ENCODE data around the gene AMMECR1. TPM values are rescaled to one million over a fixed set of nuclear protein-coding genes. Genes with fewer than 3 reads are reported as not detected.

AMMECR1 gene
- total and polyA plus RNA-seq, 2 of the 4 experiments (the other 2 are of a cell fraction), result 7.0 to 11.3 TPM

DNA sequence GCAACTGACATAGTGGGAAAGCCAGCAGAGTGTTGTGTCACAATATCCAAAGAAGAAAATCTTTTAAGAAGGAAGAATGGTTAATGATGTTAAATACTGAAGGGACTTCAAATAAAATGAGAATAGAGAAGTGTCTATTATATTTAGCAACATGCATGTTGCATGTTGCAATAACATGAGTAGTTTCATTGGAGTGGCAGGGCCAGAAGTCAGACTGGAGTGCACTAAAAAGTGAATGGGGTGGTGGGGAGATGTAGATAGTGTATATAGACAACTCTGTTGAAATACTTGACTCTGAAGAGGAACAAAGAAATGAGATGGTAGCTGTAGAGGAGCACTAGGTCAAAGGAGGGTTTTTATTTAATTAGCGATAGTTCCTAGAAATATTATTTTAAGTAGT is 9.5 kb upstream of the AMMECR1 start:
- no peaks in the 10 kb centered on the region for H3K4me1 ChIP-seq (ENCODE audit: control insufficient read depth, insufficient read depth, low read length)
- H3K23ac ChIP-seq (ENCODE audit: low read depth, low read length), result no peak overlapping the region
- no peak overlapping the region for H3K4me2 ChIP-seq (ENCODE audit: low read depth, low read length)
- no peak for ATAC-seq (ENCODE audit: low read depth)
- no peak overlapping the region for H4K91ac ChIP-seq (ENCODE audit: insufficient read depth, low read depth, low read length)
- dilution Hi-C loops (cut with HindIII; ENCODE audit: low sequenced_read_pairs, unreplicated experiment), result no loop called here
- no peak overlapping the region for H2BK15ac ChIP-seq (ENCODE audit: low read depth, low read length)
- no peaks in the 10 kb centered on the region for H3K27me3 ChIP-seq (ENCODE audit: control insufficient read depth, insufficient read depth, low read length)
- H3K9me3 ChIP-seq (ENCODE audit: control insufficient read depth, insufficient read depth, low read length), result peaks cover 3% of the 10 kb centered on the region; the same call in 1 of the 2 replicates
- H3K4me3 ChIP-seq (ENCODE audit: insufficient read depth, low read depth, low read length), result no peak overlapping the region
- H3K18ac ChIP-seq (ENCODE audit: low read depth, low read length), result no peak overlapping the region
- CTCF ChIA-PET, result no interaction called here
- no CpG with 5 or more reads among the region's 1 CpG for WGBS, 2 experiments (ENCODE audit: extremely low coverage in 2 of 2, insufficient read length in 1 of 2)
- no peak overlapping the region for H2AFZ ChIP-seq (replicated peaks; ENCODE audit: low read length, poor library complexity)
- H3K56ac ChIP-seq (ENCODE audit: extremely low read depth, insufficient read depth, low read length), result no peak overlapping the region
- POLR2A ChIA-PET (ENCODE audit: unreplicated experiment), result no interaction called here
- no TSS peak for BruUV-seq (replicated peaks)
- H3K9me1 ChIP-seq (ENCODE audit: insufficient read depth, low read length), result no peaks in the 10 kb centered on the region
- H4K8ac ChIP-seq (ENCODE audit: low read depth in 2 of 2, low read length in 2 of 2), result no peak overlapping the region
- H2BK5ac ChIP-seq (ENCODE audit: low read depth, low read length, poor library complexity, severe bottlenecking), result no peak overlapping the region
- TF ChIP-seq MXI1 (IDR thresholded peaks at IDR 0.05; ENCODE audit: borderline replicate concordance, low read depth, low read length), result no peak
- no peak for TF ChIP-seq POLR2A (IDR thresholded peaks at IDR 0.05; ENCODE audit: low read depth, low read length)
- TF ChIP-seq RFX5 (IDR thresholded peaks at IDR 0.05; ENCODE audit: low read depth, low read length), result no peak
- no peak for TF ChIP-seq USF2 (IDR thresholded peaks at IDR 0.05; ENCODE audit: low read depth, low read length)
- no peak for TF ChIP-seq SMC3 (IDR thresholded peaks at IDR 0.05; ENCODE audit: low read depth, low read length)
- TF ChIP-seq, protein P1, sequence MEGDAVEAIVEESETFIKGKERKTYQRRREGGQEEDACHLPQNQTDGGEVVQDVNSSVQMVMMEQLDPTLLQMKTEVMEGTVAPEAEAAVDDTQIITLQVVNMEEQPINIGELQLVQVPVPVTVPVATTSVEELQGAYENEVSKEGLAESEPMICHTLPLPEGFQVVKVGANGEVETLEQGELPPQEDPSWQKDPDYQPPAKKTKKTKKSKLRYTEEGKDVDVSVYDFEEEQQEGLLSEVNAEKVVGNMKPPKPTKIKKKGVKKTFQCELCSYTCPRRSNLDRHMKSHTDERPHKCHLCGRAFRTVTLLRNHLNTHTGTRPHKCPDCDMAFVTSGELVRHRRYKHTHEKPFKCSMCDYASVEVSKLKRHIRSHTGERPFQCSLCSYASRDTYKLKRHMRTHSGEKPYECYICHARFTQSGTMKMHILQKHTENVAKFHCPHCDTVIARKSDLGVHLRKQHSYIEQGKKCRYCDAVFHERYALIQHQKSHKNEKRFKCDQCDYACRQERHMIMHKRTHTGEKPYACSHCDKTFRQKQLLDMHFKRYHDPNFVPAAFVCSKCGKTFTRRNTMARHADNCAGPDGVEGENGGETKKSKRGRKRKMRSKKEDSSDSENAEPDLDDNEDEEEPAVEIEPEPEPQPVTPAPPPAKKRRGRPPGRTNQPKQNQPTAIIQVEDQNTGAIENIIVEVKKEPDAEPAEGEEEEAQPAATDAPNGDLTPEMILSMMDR (conservative IDR thresholded peaks at IDR 0.05; ENCODE audit: low read depth, low read length), result no peak
- no peak for TF ChIP-seq MAFK (IDR thresholded peaks at IDR 0.05; ENCODE audit: low read depth, low read length)
- no peak for TF ChIP-seq BHLHE40 (IDR thresholded peaks at IDR 0.05; ENCODE audit: low read depth, low read length)
- TF ChIP-seq RCOR1 (IDR thresholded peaks at IDR 0.05; ENCODE audit: insufficient replicate concordance, low read length), result no peak
- TF ChIP-seq NFE2L2 (IDR thresholded peaks at IDR 0.05; ENCODE audit: low read depth, low read length), result no peak
- no peak for TF ChIP-seq CEBPB (IDR thresholded peaks at IDR 0.05; ENCODE audit: low read depth, low read length)
- TF ChIP-seq CHD1 (IDR thresholded peaks at IDR 0.05; ENCODE audit: low read depth, low read length), result no peak
- TF ChIP-seq RAD21 (IDR thresholded peaks at IDR 0.05; ENCODE audit: low read length), result no peak
- TF ChIP-seq FOS (IDR thresholded peaks at IDR 0.05; ENCODE audit: low read depth, low read length), result no peak
- TF ChIP-seq MAZ (IDR thresholded peaks at IDR 0.05; ENCODE audit: borderline replicate concordance, low read depth, low read length), result no peak
- TF ChIP-seq ELK1 (IDR thresholded peaks at IDR 0.05; ENCODE audit: borderline replicate concordance, low read depth, low read length), result no peak
- no peak overlapping the region for H3K27ac ChIP-seq (ENCODE audit: insufficient read depth, low read length)
- in situ Hi-C loops (cut with MboI; ENCODE audit: low sequenced_read_pairs), result no loop called here
- no peak for DNase-seq
- H3K4ac ChIP-seq (ENCODE audit: low read depth, low read length), result no peak overlapping the region
- H2AK5ac ChIP-seq (ENCODE audit: low read depth, low read length), result no peak overlapping the region
- H3K36me3 ChIP-seq (ENCODE audit: control insufficient read depth, insufficient read depth, low read length), result no peaks in the 10 kb centered on the region
- no peaks in the 10 kb centered on the region for H4K20me1 ChIP-seq (ENCODE audit: insufficient read depth, low read length)
- H3K14ac ChIP-seq (replicated peaks; ENCODE audit: low read depth, low read length), result no peak overlapping the region
- H2BK20ac ChIP-seq (ENCODE audit: low read depth, low read length), result no peak overlapping the region
- no peak overlapping the region for H3K9ac ChIP-seq (ENCODE audit: low read depth, low read length)
- no peak overlapping the region for H2BK120ac ChIP-seq (ENCODE audit: low read depth, low read length)
- H4K5ac ChIP-seq (ENCODE audit: low read depth, low read length), result no peak overlapping the region
- no peaks in the 10 kb centered on the region for H3K79me1 ChIP-seq (ENCODE audit: low read depth in 1 of 2, low read length in 2 of 2)
- no peak overlapping the region for H2AK9ac ChIP-seq (replicated peaks; ENCODE audit: low read depth, low read length, poor library complexity)
- intact Hi-C loops (cut with micrococcal nuclease), result no loop called here
